ENCODE results near the gene SSH2. TPM values are rescaled to one million over a fixed set of nuclear protein-coding genes. Genes with fewer than 3 reads are reported as not detected.
A peak's percentile ranks its signal among the peaks of the same experiment; 100 is the strongest.

SSH2 gene
- total RNA-seq, 2 experiments from 2014 or later, result 74.5 to 77.0 TPM

DNA sequence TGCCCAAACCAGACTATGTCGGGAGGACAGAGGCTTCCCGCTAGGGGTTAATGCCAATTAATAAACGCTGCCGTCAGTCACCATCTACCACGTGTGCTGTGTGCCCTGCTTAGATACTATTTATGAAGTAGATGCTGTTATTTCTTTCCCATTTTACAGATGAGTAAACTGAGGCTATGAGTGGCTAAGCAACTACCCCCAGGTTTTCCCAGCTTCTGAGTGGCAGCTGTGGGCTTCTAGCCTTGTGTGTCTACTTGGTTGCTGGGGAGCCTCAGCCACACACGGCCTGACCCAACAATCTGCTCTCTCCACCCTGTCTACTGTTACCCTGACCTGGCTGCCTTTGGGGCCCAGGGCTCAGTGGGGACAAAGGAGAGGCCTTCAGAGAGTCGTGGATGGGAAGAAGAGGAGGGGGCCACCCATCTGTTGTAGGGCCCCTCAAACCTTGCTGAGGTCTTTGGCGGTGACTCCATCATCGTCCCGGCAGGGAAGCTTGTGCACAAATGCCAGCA is 347.7 kb downstream of the SSH2 start:
- no peaks in the 10 kb centered on the region for H3K9me3 Mint-ChIP-seq
- POLR2A ChIA-PET, result interaction anchor here (1.0 to 1.9 kb wide), 4 partner anchors 13 to 35 kb away, joined by 3 to 7 read pairs (median 6); partner anchors contain the start of gene TP53I13
- H3K4me1 Mint-ChIP-seq, result peaks cover 30% of the 10 kb centered on the region
- H3K4me3 Mint-ChIP-seq, result no peak overlapping the region
- DNase-seq, result no peak
- H3K27me3 Mint-ChIP-seq, result no peaks in the 10 kb centered on the region
- ATAC-seq (ENCODE audit: low read depth), result no peak
- peaks cover 8% of the 10 kb centered on the region for H3K36me3 Mint-ChIP-seq
- no peak overlapping the region for H3K27ac Mint-ChIP-seq

DNA sequence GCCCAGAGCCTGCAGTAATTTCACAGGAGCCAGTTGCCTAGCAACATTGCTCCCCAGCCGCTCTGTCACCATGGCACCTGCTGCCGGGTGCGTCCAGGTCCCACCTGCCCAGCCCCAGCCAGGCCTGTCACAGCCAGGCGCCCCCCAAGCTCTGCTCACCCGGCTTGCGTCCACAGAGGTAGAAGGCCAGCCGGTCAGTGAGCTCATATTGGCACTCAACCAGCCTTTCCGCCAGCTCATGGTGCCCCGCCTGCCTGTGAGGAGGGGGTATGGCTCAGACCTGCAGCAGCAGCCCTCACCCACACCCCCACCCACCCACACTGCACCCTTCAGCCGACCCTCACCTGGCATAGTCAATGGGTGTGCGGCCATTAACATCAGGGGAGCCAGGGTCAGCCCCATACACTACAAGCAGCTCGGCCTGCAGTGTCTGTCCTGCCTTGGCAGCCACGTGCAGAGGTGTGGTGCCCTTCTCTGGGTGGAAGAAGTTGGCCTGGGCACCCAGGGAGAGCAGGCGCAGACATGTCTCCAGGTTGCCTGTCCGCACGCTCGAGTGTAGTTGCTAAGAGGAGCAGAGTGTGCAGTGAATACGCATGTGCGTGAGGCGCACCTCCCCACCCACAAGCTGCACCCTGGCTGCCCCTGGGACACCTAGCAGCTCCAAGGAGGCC is 348.3 kb downstream of the SSH2 start:
- Mint-ChIP-seq H3K27ac (no peak overlapping the region), H3K36me3 (peaks cover 8% of the 10 kb centered on the region), H3K9me3 (no peaks in the 10 kb centered on the region), H3K4me1 (peaks cover 25% of the 10 kb centered on the region), H3K4me3 (no peak overlapping the region), H3K27me3 (no peaks in the 10 kb centered on the region)
- ATAC-seq (ENCODE audit: low read depth) (no peak), DNase-seq (no peak)
- POLR2A ChIA-PET, result interaction anchor here (1.0 to 1.9 kb wide), 6 partner anchors 9 to 36 kb away, joined by 3 to 7 read pairs (median 6); partner anchors contain the start of genes ABHD15 and TP53I13

DNA sequence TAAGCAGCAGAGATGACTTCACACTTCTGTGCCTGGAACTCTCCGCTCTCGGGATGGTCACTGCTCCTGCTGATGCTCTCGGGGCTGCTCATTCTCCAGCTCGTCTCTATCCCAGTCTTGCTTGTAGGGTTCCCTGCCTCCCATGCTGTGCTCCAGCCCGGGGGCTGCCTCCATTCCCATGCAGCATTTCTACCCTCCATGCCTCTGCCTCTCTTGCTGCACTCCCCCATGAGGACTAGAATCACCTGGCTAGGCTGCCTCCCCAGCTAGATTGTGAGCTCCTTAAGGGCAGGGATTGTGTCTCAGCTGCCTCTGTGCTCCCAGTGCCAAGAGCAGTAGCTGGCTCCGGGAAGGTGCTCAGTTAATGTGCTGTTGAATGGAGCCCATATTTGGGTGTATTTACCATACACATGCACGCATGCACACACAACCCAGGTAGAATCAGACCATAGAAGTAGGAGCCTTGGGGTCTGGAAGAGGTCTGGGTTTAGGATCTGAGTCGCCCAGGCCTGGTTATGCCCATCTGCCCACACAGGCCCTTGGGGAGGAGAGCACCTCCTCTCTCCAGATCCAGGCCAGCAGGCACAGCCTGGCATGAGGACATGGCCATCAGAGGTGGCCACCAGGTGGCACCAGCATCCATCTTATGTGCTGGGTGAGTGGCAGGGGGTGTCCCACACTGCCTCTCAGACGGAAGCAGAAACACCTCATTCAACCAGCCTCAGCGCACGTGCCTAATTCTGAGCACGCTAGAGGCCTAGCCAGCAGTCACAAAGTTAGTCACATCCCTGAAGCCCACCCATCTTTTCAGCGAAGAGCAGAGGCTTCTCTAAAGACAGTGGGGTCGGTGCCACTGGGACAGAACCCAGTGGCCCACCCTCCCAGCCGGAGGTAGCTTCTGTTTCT is 349.9 kb downstream of the SSH2 start:
- DNase-seq (peak; percentile 89), ATAC-seq (ENCODE audit: low read depth) (peak; percentile 93)
- H3K9me3 Mint-ChIP-seq, result no peaks in the 10 kb centered on the region
- H3K4me3 Mint-ChIP-seq, result no peak overlapping the region
- peaks cover 10% of the 10 kb centered on the region for H3K36me3 Mint-ChIP-seq
- POLR2A ChIA-PET, result interaction anchor here (1.6 to 1.9 kb wide), 5 partner anchors 10 to 37 kb away, joined by 4 to 7 read pairs (median 6); partner anchors contain the start of gene ABHD15
- H3K27ac Mint-ChIP-seq, result peak overlapping the region; percentile 79
- peaks cover 13% of the 10 kb centered on the region for H3K4me1 Mint-ChIP-seq
- H3K27me3 Mint-ChIP-seq, result no peaks in the 10 kb centered on the region

DNA sequence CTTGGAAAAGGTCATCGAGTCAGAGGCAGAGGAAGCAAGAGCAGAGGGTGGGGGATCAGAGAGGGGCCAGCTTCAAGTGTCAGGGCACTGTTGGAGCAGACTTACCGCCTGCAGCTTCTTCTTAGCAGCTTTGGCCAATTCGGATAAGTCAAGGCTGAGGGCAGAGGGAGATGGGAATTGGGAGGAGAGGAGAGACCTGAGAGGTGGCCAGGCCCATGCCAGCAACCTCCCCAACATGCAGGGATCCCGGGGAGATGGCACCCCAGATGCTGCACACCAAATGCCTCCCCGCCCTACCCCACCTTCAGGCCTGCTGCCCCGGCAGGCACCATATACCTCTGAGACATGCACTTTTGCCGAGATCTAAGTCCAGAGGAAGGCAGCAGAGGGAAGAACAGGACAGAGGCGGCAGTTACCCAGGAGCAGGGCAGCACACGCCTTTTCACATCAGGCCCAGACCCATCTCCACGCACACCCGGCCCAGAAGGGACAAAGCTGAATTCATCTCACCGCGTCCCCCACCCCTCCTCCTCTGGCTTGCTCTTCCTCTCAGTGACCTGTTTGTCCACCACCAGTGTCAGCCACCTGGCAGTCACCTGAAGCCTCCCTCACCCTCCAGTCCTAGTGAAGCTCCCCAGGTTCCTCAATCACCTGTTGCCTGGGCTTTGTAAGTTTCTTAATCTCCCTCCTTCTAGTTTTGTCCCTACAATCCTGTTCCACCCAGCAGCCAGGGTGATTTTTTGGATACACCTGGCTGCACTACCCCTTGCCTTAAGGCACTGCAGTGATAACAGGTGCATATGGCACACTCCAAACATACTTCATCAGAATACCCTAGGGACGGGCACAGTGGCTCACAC is 351.2 kb downstream of the SSH2 start:
- peak overlapping the region; percentile 5 for H3K27ac Mint-ChIP-seq
- ATAC-seq (ENCODE audit: low read depth), result no peak
- POLR2A ChIA-PET, result interaction anchor here (1.9 kb wide), 1 partner anchor 38 kb away, joined by 5 read pairs; no protein-coding TSS in a partner anchor
- H3K9me3 Mint-ChIP-seq, result no peaks in the 10 kb centered on the region
- no peak for DNase-seq
- H3K36me3 Mint-ChIP-seq, result peaks cover 12% of the 10 kb centered on the region
- H3K4me1 Mint-ChIP-seq, result peaks cover 6% of the 10 kb centered on the region
- H3K27me3 Mint-ChIP-seq, result no peaks in the 10 kb centered on the region
- no peak overlapping the region for H3K4me3 Mint-ChIP-seq

DNA sequence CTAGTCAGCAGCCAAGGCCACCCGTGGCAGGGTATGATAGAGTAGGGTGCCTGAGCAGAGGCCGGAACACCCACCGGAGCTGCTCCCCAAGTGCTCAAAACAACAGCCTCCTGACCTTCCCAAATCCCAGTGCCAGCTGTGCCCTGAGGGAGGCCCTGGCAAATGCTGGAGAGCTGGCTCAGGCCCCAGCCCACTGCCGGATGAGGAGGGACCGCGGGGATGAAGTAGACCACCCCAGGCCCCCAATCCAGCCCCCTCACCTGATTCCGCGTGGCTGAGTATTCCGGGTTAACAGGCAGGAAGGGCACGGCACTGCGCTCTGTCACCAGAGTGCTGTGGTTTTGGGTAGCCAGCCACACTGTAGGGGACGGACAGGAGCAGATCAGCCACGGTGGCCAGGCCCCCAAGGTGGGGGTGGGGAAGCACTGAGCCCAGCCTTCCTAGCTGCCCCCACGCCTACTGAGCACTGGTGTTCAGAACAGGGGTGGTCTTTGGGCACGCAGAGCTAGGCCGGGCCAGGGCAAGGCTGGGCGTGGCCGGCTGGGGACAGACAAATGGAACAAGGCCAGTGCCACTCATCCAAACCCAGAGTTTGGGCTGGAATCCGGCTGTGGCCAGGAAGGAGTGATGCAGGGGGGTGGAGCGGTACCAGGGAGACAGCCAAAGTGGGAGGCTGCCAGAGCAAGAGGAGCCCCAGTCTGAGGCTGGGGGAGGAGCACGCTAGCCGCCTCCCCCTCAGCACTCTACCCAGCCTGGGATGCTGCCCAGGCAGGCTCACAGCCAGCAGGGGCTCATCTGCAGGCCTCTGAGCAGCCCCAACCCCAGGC is 352.4 kb downstream of the SSH2 start:
- Mint-ChIP-seq H3K9me3 (no peaks in the 10 kb centered on the region), H3K36me3 (peaks cover 11% of the 10 kb centered on the region), H3K4me1 (peaks cover 5% of the 10 kb centered on the region), H3K27me3 (no peaks in the 10 kb centered on the region), H3K4me3 (no peak overlapping the region), H3K27ac (no peak overlapping the region)
- no peak for ATAC-seq (ENCODE audit: low read depth)
- POLR2A ChIA-PET, result interaction anchor here (0.6 to 1.9 kb wide), 2 partner anchors 36 to 39 kb away, joined by 3 to 5 read pairs; no protein-coding TSS in a partner anchor
- DNase-seq, result no peak

DNA sequence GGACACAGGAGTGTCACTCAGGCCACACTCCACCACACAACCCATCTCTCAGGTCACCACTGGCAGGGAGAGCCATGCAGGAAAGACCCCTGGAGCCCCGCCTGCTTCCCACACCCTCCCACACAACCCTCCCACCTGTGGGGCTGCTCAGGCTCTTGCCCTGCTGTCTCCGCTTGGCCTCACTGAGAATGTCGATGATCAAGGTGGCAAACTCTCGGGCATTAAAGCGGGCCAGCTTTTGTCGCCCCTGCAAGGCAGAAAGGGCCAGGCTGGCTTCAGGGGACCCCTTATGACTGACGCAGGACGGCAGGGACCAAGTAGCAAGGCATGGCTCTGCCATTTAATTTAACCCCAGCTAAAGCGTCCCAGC is 353.0 kb downstream of the SSH2 start:
- H3K9me3 Mint-ChIP-seq, result no peaks in the 10 kb centered on the region
- peaks cover 8% of the 10 kb centered on the region for H3K36me3 Mint-ChIP-seq
- H3K4me1 Mint-ChIP-seq, result peaks cover 5% of the 10 kb centered on the region
- H3K27me3 Mint-ChIP-seq, result no peaks in the 10 kb centered on the region
- no peak overlapping the region for H3K27ac Mint-ChIP-seq
- H3K4me3 Mint-ChIP-seq, result no peak overlapping the region
- POLR2A ChIA-PET, result interaction anchor here (0.6 to 1.6 kb wide), 4 partner anchors 10 to 37 kb away, joined by 3 to 4 read pairs (median 4); partner anchors contain the start of gene ABHD15
- DNase-seq (no peak), ATAC-seq (ENCODE audit: low read depth) (no peak)

DNA sequence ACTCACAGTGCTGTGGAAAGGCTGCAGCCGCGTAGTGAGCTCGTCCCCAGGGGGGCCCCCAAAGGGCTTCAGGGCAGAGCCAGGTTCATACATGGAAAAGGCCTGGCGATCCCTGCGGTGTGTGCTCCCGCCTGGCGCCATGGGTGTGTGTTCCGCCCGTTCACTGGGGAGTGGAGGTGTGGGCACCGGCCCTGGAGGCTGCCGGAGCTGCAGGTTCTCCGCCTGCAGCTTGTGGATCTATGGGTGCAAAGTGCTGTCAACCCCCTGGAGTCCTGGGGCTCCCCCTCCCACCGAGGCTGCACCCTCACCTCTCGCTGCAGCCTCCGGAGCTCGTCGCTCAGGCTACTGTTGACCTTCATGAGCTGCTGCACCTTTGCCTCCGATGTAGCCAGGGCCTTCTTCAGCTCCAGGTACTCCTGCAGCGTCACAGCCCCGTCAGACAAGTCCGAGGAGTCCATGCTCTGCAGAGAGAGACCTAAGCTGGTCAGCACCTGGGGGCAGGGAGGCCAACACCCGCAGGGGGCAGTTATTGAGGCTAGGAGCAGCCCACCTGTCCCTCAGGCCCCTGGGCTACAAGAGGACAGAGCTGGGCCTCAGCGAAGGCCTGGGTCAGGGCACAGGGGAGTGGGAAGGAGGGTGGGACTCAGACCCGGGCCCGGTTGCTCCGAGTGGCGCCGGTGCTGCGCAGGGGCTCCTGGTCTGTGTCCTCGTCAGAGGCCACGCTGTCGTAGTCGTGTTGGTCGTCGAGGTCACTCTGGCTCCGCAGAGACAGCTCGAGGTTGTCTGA is 353.6 kb downstream of the SSH2 start:
- Mint-ChIP-seq H3K27me3 (no peaks in the 10 kb centered on the region), H3K4me1 (peaks cover 5% of the 10 kb centered on the region), H3K4me3 (no peak overlapping the region), H3K36me3 (peaks cover 8% of the 10 kb centered on the region), H3K9me3 (no peaks in the 10 kb centered on the region), H3K27ac (no peak overlapping the region)
- no peak for ATAC-seq (ENCODE audit: low read depth)
- DNase-seq, result no peak
- POLR2A ChIA-PET, result interaction anchor here (0.5 to 1.6 kb wide), 7 partner anchors 9 to 38 kb away, joined by 3 to 4 read pairs (median 3); partner anchors contain the start of genes ABHD15 and ANKRD13B

Other genes starting within 250 kb of the SSH2 start
- gene EFCAB5, start 11.4 kb upstream of the SSH2 start, total RNA-seq, result 1 to 10 TPM in 1 of 2 experiments, under 1 TPM in 1; 0.74 to 1.3 TPM
- gene NSRP1, start 186.6 kb upstream of the SSH2 start, total RNA-seq, result 10 to 100 TPM; 26.4 to 27.1 TPM

Measured in activated naive CD8-positive, alpha-beta T cell treated with anti-CD3 and anti-CD28 coated beads, Interleukin-2, amount 10 ng/mL, durations not matched to agents 7 days and 5 days (primary cell).